HCT116 (cell line): ENCODE results near the gene SNTG2. TPM values are rescaled to one million over a fixed set of nuclear protein-coding genes. Genes with fewer than 3 reads are reported as not detected.

ENCODE experiments used
- ATAC-seq: fragments of 200-7000 bp; cut with Tn5 transposase; 2 replicates; pipeline ENCODE4 v1.9.1; 2020; ENCODE audit warnings: mild to moderate bottlenecking, moderate library complexity
- BruUV-seq: library from RNA; stranded (reverse); fragments of 400-500 nt; replicated peaks from 2 replicates; lab custom pipeline; 2021; lab: Mats Ljungman, UMichigan
- CTCF ChIA-PET: fragments of 300-600 bp; sonication (Branson Sonifier 250); formaldehyde crosslinking; loops from one replicate; lab custom pipeline; 2021; ENCODE audit warnings: antibody characterized with exemption; lab: Charles Lee
- POLR2A ChIA-PET: fragments of 300-600, 350-600 bp; sonication (Branson Sonifier 250); formaldehyde crosslinking; loops from one replicate; lab custom pipeline; 2021; ENCODE audit warnings: antibody characterized with exemption; lab: Charles Lee
- RAD21 ChIA-PET, 2 experiments: fragments of 300-600 bp; sonication (Branson Sonifier 250); formaldehyde crosslinking; loops; one replicate each; lab custom pipeline; 2023; ENCODE audit warnings: low total read pairs in 2 of 2; ENCODE audit not compliant: uncharacterized antibody in 2 of 2, unreplicated experiment in 2 of 2, low non-redundant PET in 1 of 2; lab: Charles Lee
- DNase-seq: peaks from one replicate; pipeline ENCODE4 v3.0.0-alpha.2; 2010; ENCODE audit warnings: low read depth, low spot score
- H2AFZ ChIP-seq: fragments of 200-600 bp; shearing (Covaris generic), sonication (generic); 2 replicates; pipeline ENCODE4 v1.6.1; 2017; ENCODE audit warnings: low read depth, mixed run types, mixed read lengths, antibody characterized with exemption, low read length; ENCODE audit not compliant: poor library complexity, severe bottlenecking
- H3K27ac ChIP-seq: 2 replicates; pipeline ENCODE4 v1.5.1; 2012; ENCODE audit warnings: low read depth, low read length
- H3K27me3 ChIP-seq: fragments of 200-600 bp; sonication (generic); 2 replicates; pipeline ENCODE4 v1.6.1; 2016; ENCODE audit warnings: mixed run types, low read length, mixed read lengths; ENCODE audit not compliant: insufficient read depth
- H3K36me3 ChIP-seq, 2 experiments: fragments of 200-500 bp in 1 of 2; fragments of 200-600 bp in 1 of 2; sonication (Bioruptor generic) in 1 of 2; sonication (generic) in 1 of 2; 2 replicates each; pipeline versions ENCODE4 v1.5.1 to v1.6.1; 2014 to 2016; ENCODE audit warnings: low read length in 2 of 2, inconsistent platforms in 1 of 2, mixed read lengths in 1 of 2, mixed run types in 1 of 2; ENCODE audit not compliant: insufficient read depth in 2 of 2, control insufficient read depth in 1 of 2
- H3K4me1 ChIP-seq, 2 experiments: fragments of 200-600 bp in 1 of 2; sonication (generic) in 1 of 2; 2 replicates each; pipeline versions ENCODE4 v1.5.1 to v1.6.1; 2012 to 2017; ENCODE audit warnings: low read length in 2 of 2, inconsistent platforms in 1 of 2, mild to moderate bottlenecking in 1 of 2, mixed read lengths in 1 of 2, mixed run types in 1 of 2, moderate library complexity in 1 of 2; ENCODE audit not compliant: insufficient read depth in 2 of 2, control insufficient read depth in 1 of 2
- H3K4me2 ChIP-seq: fragments of 200-600 bp; sonication (generic); 2 replicates; pipeline ENCODE4 v1.6.1; 2017; ENCODE audit warnings: mixed run types, low read length, mixed read lengths
- H3K4me3 ChIP-seq, 2 experiments: fragments of 200-600 bp in 1 of 2; sonication (generic) in 1 of 2; replicated peaks in 1 of 2; 2 replicates each; pipeline ENCODE4 v1.5.1; 2011 to 2016; ENCODE audit warnings: low read length in 2 of 2, control low read depth in 1 of 2, low read depth in 1 of 2, mild to moderate bottlenecking in 1 of 2, mixed read lengths in 1 of 2, mixed run types in 1 of 2
- H3K79me2 ChIP-seq: fragments of 200-600 bp; sonication (generic); 2 replicates; pipeline ENCODE4 v1.6.1; 2017; ENCODE audit warnings: mild to moderate bottlenecking, mixed run types, low read length, moderate library complexity, mixed read lengths; ENCODE audit not compliant: insufficient read depth
- H3K9ac ChIP-seq: fragments of 200-600 bp; sonication (generic); 2 replicates; pipeline ENCODE4 v1.6.1; 2016; ENCODE audit warnings: low read length, mixed read lengths
- H3K9me2 ChIP-seq: fragments of 200-600 bp; sonication (generic), shearing (Covaris generic); 2 replicates; pipeline ENCODE4 v1.6.1; 2017; ENCODE audit warnings: mixed run types, mild to moderate bottlenecking, moderate library complexity; ENCODE audit not compliant: insufficient read depth
- H3K9me3 ChIP-seq, 2 experiments: fragments of 200-500 bp in 1 of 2; fragments of 200-600 bp in 1 of 2; sonication (Bioruptor generic) in 1 of 2; sonication (generic) in 1 of 2; 2 replicates each; pipeline ENCODE4 v1.6.1; 2014 to 2017; ENCODE audit warnings: low read length in 2 of 2, mixed read lengths in 2 of 2, inconsistent platforms in 1 of 2, low read depth in 1 of 2, mild to moderate bottlenecking in 1 of 2, mixed run types in 1 of 2, moderate library complexity in 1 of 2; ENCODE audit not compliant: control insufficient read depth in 1 of 2, insufficient read depth in 1 of 2
- H4K20me1 ChIP-seq: fragments of 200-600 bp; sonication (generic), shearing (Covaris generic); 2 replicates; pipeline ENCODE4 v1.6.1; 2017; ENCODE audit warnings: mixed run types, mild to moderate bottlenecking, moderate library complexity; ENCODE audit not compliant: insufficient read depth
- CBX3 ChIP-seq: IDR thresholded peaks from 2 replicates; pipeline ENCODE4 v1.6.1; 2012; ENCODE audit warnings: low read depth
- CEBPB ChIP-seq: IDR thresholded peaks from 2 replicates; pipeline ENCODE4 v1.6.1; 2012; ENCODE audit warnings: low read depth
- EGR1 ChIP-seq: IDR thresholded peaks from 2 replicates; pipeline ENCODE4 v1.6.1; 2012; ENCODE audit warnings: low read depth
- EZH2phosphoT487 ChIP-seq: fragments of 200-600 bp; IDR thresholded peaks from 2 replicates; pipeline ENCODE4 v1.6.1; 2018; ENCODE audit warnings: antibody characterized with exemption, borderline replicate concordance
- FOSL1 ChIP-seq: IDR thresholded peaks from 2 replicates; pipeline ENCODE4 v1.6.1; 2012; ENCODE audit warnings: low read depth
- JUND ChIP-seq: IDR thresholded peaks from 2 replicates; pipeline ENCODE4 v1.6.1; 2012
- MAX ChIP-seq: IDR thresholded peaks from 2 replicates; pipeline ENCODE4 v1.6.1; 2012
- POLR2A ChIP-seq: IDR thresholded peaks from 2 replicates; pipeline ENCODE4 v1.7.0; 2011; ENCODE audit warnings: borderline replicate concordance; ENCODE audit not compliant: insufficient read depth, insufficient read length; ENCODE audit errors: extremely low read depth
- RAD21 ChIP-seq: IDR thresholded peaks from 2 replicates; pipeline ENCODE4 v1.6.1; 2012; ENCODE audit warnings: low read depth, mild to moderate bottlenecking
- SIN3A ChIP-seq: IDR thresholded peaks from 2 replicates; pipeline ENCODE4 v1.6.1; 2012; ENCODE audit warnings: low read depth
- SP1 ChIP-seq: IDR thresholded peaks from 2 replicates; pipeline ENCODE4 v1.6.1; 2012; ENCODE audit warnings: low read depth
- SRF ChIP-seq: IDR thresholded peaks from 2 replicates; pipeline ENCODE4 v1.6.1; 2012; ENCODE audit warnings: low read depth
- TCF7L2 ChIP-seq: IDR thresholded peaks from 2 replicates; pipeline ENCODE4 v1.7.0; 2011; ENCODE audit warnings: borderline replicate concordance, inconsistent platforms; ENCODE audit not compliant: insufficient read depth, insufficient read length; ENCODE audit errors: extremely low read depth
- YY1 ChIP-seq: IDR thresholded peaks from 2 replicates; pipeline ENCODE4 v1.6.1; 2011; ENCODE audit warnings: low read length, low read depth, moderate library complexity, mild to moderate bottlenecking; ENCODE audit not compliant: insufficient replicate concordance; ENCODE audit errors: extremely low read depth
- ZBTB33 ChIP-seq: IDR thresholded peaks from 2 replicates; pipeline ENCODE4 v1.6.1; 2011; ENCODE audit warnings: mild to moderate bottlenecking, low read length, moderate library complexity; ENCODE audit not compliant: insufficient replicate concordance; ENCODE audit errors: extremely low read depth
- ZFX ChIP-seq: fragments of 450-650 bp; IDR thresholded peaks from 2 replicates; pipeline ENCODE4 v1.6.1; 2017
- ZNF274 ChIP-seq: fragments of 200-500 bp; sonication (Bioruptor generic); IDR thresholded peaks from 2 replicates; pipeline ENCODE4 v1.6.1; 2014; ENCODE audit warnings: mild to moderate bottlenecking, low read depth, low read length, inconsistent platforms
- intact Hi-C: fragments of 100-400 bp; cut with micrococcal nuclease; formaldehyde crosslinking; loops from 2 replicates; pipeline ENCODE4 v1.10.0; 2022
- total RNA-seq: library from RNA; stranded (reverse); gene quantifications from one replicate; pipeline ENCODE4 v1.2.1, GENCODE V29; 2021; ENCODE audit not compliant: unreplicated experiment
- TF ChIP-seq, protein P1 (sequence below), 3 experiments: fragments of 200-600 bp in 1 of 3; sonication (generic) in 1 of 3; IDR thresholded peaks in 2 of 3; conservative IDR thresholded peaks in 1 of 3; 2 replicates each; pipeline ENCODE4 v1.5.1; 2012 to 2017; ENCODE audit warnings: low read depth in 2 of 3, low read length in 2 of 3, antibody characterized with exemption in 1 of 3, borderline replicate concordance in 1 of 3, control low read depth in 1 of 3, mild to moderate bottlenecking in 1 of 3, mixed read lengths in 1 of 3, mixed run types in 1 of 3, moderate library complexity in 1 of 3; ENCODE audit not compliant: insufficient read depth in 1 of 3

SNTG2 gene
- total RNA-seq, 1 experiment from 2014 or later, result not detected

- intact Hi-C loops, result no loop called here
- no peaks in the 10 kb centered on the region for H3K4me1 ChIP-seq
- no peaks in the 10 kb centered on the region for H4K20me1 ChIP-seq
- ChIA-PET RAD21 (no interaction called here), POLR2A (no interaction called here)
- H2AFZ ChIP-seq, result no peak overlapping the region
- DNase-seq, result no peak
- TF ChIP-seq EZH2phosphoT487 (no peak), TCF7L2 (no peak), ZBTB33 (no peak), CEBPB (no peak), RAD21 (no peak), SP1 (no peak), SIN3A (no peak), EGR1 (no peak), CBX3 (no peak), SRF (no peak), ZFX (no peak), ZNF274 (no peak), POLR2A (no peak), MAX (no peak), JUND (no peak), FOSL1 (no peak), YY1 (no peak)
- TF ChIP-seq, protein P1, sequence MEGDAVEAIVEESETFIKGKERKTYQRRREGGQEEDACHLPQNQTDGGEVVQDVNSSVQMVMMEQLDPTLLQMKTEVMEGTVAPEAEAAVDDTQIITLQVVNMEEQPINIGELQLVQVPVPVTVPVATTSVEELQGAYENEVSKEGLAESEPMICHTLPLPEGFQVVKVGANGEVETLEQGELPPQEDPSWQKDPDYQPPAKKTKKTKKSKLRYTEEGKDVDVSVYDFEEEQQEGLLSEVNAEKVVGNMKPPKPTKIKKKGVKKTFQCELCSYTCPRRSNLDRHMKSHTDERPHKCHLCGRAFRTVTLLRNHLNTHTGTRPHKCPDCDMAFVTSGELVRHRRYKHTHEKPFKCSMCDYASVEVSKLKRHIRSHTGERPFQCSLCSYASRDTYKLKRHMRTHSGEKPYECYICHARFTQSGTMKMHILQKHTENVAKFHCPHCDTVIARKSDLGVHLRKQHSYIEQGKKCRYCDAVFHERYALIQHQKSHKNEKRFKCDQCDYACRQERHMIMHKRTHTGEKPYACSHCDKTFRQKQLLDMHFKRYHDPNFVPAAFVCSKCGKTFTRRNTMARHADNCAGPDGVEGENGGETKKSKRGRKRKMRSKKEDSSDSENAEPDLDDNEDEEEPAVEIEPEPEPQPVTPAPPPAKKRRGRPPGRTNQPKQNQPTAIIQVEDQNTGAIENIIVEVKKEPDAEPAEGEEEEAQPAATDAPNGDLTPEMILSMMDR (IDR thresholded peaks at IDR 0.05 in 2 of 3, conservative IDR thresholded peaks at IDR 0.05 in 1 of 3; ENCODE audit: borderline replicate concordance in 1 of 3, insufficient read depth in 1 of 3, low read depth in 2 of 3, low read length in 2 of 3), result no peak
- TF ChIP-seq, all 23 proteins: peak for 0
- no peak overlapping the region for H3K4me2 ChIP-seq
- no peaks in the 10 kb centered on the region for H3K9me2 ChIP-seq
- BruUV-seq, result no TSS peak
- H3K4me3 ChIP-seq, result no peak overlapping the region
- no peak overlapping the region for H3K9ac ChIP-seq
- no peak for ATAC-seq
- H3K79me2 ChIP-seq, result no peaks in the 10 kb centered on the region
- H3K27ac ChIP-seq, result no peak overlapping the region
- no peaks in the 10 kb centered on the region for H3K9me3 ChIP-seq
- no peaks in the 10 kb centered on the region for H3K27me3 ChIP-seq
- CTCF ChIA-PET, result no interaction called here
- no peaks in the 10 kb centered on the region for H3K36me3 ChIP-seq
Observed at GRCh38 chr2:939936-940601, 10.6 kb upstream of the SNTG2 start.
